Measurements from ENCODE around the gene BTBD2. TPM values are rescaled to one million over a fixed set of nuclear protein-coding genes. Genes with fewer than 3 reads are reported as not detected.

The BTBD2 gene
- polyA plus RNA-seq, 1 experiment, result 25.5 TPM

DNA sequence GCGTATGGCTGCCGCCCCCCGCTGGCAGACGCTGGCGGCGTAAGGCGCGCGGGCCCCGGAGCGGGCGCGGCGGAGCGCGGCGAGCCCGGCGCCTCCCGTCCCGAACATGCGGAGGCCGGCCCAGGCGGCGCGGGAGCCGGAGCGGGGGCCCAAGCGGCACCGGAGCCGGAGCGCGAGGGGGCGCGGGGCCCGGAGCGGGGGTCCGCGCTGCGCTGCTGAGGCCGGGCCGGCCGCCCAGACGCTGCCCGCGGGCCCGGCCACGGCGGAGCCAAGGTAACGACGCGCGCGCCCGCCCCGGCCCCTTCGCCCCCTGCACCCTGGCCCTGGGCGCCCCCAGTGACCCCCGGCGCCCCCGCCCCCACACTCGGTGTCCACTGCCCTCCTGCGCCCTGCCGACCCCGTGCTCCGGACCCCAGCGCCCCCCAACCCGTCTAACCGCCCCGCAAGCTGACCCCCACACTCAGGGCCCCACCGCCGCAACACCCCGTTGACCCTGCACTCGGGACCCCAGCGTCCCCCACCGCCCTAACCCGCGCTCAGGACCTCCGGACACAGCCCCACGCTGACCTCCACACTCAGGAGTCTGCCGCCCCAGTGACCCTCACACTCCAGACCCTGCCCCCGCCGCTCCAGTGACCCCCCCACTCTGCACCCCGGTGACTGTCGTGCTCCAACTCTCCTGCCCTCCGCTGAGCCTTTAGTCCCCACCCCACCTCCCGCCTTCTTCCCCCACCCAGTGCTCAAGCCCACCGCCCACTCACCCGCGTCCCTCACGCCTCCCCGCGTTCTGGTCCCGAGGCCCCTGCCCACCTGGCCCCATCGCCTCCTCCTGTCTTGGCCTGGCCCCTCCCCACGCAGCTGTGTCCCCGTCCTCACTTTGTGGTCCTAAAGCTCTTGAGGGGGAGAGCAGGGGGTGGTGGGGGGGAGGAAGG lies 74.1 kb downstream of the BTBD2 start, which contains the start of gene CSNK1G2:
Gene CSNK1G2, plus strand, starts transcription at position 27 of the 932 bp plus-strand sequence. CDS start 28,601 bp downstream, outside the sequence.
- Histone ChIP-seq H3K9me3 (ENCODE audit: control insufficient read depth, insufficient read depth, low read length) (peaks cover 4% of the 10 kb centered on the region; the same call in 1 of the 2 replicates), H3K4me3 (ENCODE audit: low read depth, low read length) (peak within 1 kb of the TSS; percentile 87), H3K27ac (ENCODE audit: low read depth, low read length) (peak within 1 kb of the TSS; percentile 96), H3K27me3 (ENCODE audit: control insufficient read depth, insufficient read depth, low read length) (no peaks in the 10 kb centered on the region)
- TF ChIP-seq, protein P1, sequence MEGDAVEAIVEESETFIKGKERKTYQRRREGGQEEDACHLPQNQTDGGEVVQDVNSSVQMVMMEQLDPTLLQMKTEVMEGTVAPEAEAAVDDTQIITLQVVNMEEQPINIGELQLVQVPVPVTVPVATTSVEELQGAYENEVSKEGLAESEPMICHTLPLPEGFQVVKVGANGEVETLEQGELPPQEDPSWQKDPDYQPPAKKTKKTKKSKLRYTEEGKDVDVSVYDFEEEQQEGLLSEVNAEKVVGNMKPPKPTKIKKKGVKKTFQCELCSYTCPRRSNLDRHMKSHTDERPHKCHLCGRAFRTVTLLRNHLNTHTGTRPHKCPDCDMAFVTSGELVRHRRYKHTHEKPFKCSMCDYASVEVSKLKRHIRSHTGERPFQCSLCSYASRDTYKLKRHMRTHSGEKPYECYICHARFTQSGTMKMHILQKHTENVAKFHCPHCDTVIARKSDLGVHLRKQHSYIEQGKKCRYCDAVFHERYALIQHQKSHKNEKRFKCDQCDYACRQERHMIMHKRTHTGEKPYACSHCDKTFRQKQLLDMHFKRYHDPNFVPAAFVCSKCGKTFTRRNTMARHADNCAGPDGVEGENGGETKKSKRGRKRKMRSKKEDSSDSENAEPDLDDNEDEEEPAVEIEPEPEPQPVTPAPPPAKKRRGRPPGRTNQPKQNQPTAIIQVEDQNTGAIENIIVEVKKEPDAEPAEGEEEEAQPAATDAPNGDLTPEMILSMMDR (IDR thresholded peaks at IDR 0.05; ENCODE audit: low read depth, low read length), result no peak
- POLR2A ChIA-PET, result interaction anchor here (0.8 kb wide), 1 partner anchor 443 kb away, joined by 3 read pairs; no protein-coding TSS in a partner anchor
- DNase-seq (ENCODE audit: low read depth, low spot score), result no peak
- CTCF ChIA-PET, result interaction anchor here (0.6 kb wide), 1 partner anchor 105 kb away, joined by 4 read pairs; no protein-coding TSS in a partner anchor

DNA sequence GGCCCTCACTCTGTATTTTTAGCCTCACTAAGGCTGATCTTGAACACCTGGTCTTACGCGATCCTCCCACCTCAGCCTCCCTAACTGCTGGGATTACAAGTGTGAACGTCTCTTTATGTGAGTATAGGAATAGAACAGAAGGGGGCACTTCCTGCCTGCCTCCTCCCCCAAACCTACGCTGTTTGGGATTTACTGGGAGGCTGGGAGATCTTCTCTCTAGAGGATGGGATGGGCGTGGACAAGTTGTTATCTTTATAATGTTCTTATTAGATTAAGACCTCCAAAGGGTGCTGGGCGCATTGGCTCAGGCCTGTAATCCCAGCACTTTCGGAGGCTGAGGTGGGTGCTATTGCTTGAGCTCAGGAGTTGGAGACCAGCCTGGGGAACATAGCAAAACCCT lies 77.4 kb downstream of the BTBD2 start:
- TF ChIP-seq, protein P1 (IDR thresholded peaks at IDR 0.05; ENCODE audit: low read depth, low read length), result no peak
- Histone ChIP-seq H3K4me3 (ENCODE audit: low read depth, low read length) (no peak overlapping the region), H3K27ac (ENCODE audit: low read depth, low read length) (no peak overlapping the region), H3K27me3 (ENCODE audit: control insufficient read depth, insufficient read depth, low read length) (peaks cover 2% of the 10 kb centered on the region), H3K9me3 (ENCODE audit: control insufficient read depth, insufficient read depth, low read length) (peaks cover 14% of the 10 kb centered on the region)
- DNase-seq (ENCODE audit: low read depth, low spot score), result no peak
- ChIA-PET POLR2A (no interaction called here), CTCF (interaction anchor here (0.9 kb wide), 1 partner anchor 8 kb away, joined by 3 read pairs; no protein-coding TSS in a partner anchor)

DNA sequence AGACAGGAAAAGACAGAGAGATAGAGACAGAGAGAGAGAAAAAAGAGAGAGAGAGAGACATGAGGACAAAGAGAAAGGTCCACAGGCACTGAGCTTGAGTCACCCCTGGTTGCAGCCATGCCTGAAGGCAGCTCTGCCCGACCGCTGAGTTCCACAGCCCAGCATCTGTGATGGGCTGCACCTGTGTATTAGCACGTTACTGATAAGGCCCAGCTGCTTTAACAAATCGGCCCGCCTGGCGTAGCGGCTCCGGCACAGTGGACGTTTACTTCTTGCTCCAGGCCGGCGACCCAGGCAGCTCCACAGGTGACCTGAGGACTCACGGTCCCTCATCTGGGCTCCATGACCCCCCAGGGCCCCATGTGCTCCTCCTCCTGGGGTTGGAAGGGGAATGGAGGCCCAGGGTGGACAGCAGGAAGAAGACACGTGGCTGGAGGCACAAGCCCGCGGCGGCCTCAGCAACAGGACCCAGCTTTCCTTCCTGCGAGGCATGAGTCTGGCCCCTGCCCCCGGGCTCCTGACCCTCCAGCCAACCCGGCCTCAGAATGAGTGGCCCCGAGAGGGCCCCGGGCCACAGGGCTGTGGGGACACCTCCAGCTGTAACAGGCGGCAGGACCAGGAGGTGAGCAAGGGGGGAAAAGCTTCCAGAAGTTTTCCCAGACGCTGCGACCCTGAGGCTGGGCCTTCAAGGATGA lies 78.5 kb downstream of the BTBD2 start:
- DNase-seq (ENCODE audit: low read depth, low spot score), result no peak
- H3K27ac ChIP-seq (ENCODE audit: low read depth, low read length), result no peak overlapping the region
- H3K27me3 ChIP-seq (ENCODE audit: control insufficient read depth, insufficient read depth, low read length), result peaks cover 4% of the 10 kb centered on the region
- POLR2A ChIA-PET, result no interaction called here
- TF ChIP-seq, protein P1 (IDR thresholded peaks at IDR 0.05; ENCODE audit: low read depth, low read length), result no peak
- no peak overlapping the region for H3K4me3 ChIP-seq (ENCODE audit: low read depth, low read length)
- H3K9me3 ChIP-seq (ENCODE audit: control insufficient read depth, insufficient read depth, low read length), result peaks cover 17% of the 10 kb centered on the region
- CTCF ChIA-PET, result no interaction called here

DNA sequence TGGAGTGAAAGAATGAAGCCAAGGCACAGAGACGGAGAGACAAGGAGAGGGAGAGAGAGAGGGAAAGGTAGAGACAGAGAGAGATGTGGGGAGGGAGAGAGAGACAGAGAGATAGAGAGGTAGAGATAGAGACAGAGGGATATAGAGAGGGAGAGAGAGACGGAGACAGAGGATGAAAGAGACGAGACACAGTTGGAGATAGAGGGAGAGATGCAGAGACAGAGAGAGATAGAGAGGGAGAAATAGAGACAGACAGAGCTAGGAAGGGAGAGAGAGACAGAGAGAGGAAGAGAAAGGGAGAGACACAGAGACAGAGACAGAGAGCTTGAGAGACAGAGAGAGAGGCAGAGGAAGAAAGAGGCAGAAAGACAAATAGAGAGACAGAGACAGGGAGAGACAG lies 79.1 kb downstream of the BTBD2 start:
- Histone ChIP-seq H3K9me3 (ENCODE audit: control insufficient read depth, insufficient read depth, low read length) (peaks cover 22% of the 10 kb centered on the region), H3K27ac (ENCODE audit: low read depth, low read length) (no peak overlapping the region), H3K27me3 (ENCODE audit: control insufficient read depth, insufficient read depth, low read length) (peaks cover 4% of the 10 kb centered on the region), H3K4me3 (ENCODE audit: low read depth, low read length) (no peak overlapping the region)
- TF ChIP-seq, protein P1 (IDR thresholded peaks at IDR 0.05; ENCODE audit: low read depth, low read length), result no peak
- ChIA-PET POLR2A (no interaction called here), CTCF (no interaction called here)
- no peak for DNase-seq (ENCODE audit: low read depth, low spot score)
